Activated gamma-delta T cell treated with anti-CD3 and anti-CD28 coated beads, Interleukin-2, amount 50 U/mL, for 16 hours (primary cell): ENCODE results near the gene DLGAP1.

Experiments
- DNase-seq: peaks from one replicate; pipeline ENCODE4 v3.0.0-alpha.2; 2020; ENCODE audit warnings: low read depth

DLGAP1 gene

DNA sequence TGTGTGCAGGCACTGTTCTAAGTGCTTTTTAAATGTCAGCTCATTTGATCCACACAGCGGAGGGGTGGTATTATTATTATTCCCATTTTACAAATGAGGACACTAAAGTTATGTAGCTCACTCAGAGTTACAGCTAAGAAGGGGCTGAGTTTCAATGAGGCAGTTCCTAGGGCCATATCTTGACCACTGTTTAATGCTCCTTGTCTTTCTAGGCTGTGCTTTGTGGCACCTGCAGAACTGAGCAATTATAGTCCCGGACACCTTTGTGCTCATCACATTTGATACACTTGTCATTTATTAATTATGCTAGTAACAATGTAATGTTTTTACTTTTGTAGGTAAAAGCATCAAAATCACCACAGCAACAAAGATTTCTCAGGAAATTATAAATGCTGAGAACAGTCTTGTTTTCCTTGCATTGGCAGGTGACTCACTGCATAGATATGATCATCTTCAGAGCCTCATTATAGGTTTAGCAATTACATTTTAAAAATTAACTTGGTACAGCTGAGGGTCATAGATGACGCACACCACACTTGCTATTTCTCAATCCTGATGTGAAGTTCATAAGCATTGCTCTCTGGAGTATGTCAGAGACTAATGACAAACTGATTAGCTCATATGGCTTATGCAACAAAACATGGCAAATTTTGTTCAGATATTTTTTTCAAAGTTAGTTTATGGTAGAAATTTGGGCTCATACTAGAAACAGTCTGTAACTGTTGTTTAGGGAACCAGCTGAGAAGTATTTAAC lies 638.3 kb downstream of the DLGAP1 start:
- DNase-seq, result no peak

- no peak for DNase-seq
These were observed 639.1 kb downstream of the DLGAP1 start for GRCh38 chr18:3815991-3816390.

- no peak for DNase-seq
These were observed 640.3 kb downstream of the DLGAP1 start for GRCh38 chr18:3814816-3815215.

GRCh38 chr18:3810296-3810695 lies 644.8 kb downstream of the DLGAP1 start:
- no peak for DNase-seq

- DNase-seq, result no peak
These were observed 645.9 kb downstream of the DLGAP1 start for GRCh38 chr18:3808985-3809780.

DNA sequence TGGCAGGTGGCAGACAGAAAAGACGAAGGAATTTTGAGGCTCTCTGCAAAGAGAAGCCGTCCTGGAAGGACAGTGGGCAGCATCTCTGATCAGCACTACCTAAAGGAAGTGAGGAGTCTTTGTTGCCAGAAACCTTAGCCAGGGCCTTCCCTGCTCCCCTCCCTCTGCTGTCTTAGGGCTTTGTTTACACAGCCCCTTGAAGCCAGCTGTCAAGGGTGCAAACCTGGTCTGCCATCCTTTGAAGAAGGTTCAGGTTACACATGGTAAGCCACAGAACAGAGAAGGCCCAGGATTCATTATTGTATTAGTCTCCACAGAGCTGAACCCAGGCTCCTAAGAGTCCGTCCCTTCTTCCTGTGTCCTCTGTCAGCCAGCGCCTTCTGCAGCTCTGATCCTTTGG lies 648.5 kb downstream of the DLGAP1 start:
- DNase-seq, result no peak

- DNase-seq, result no peak
These were observed 650.8 kb downstream of the DLGAP1 start for GRCh38 chr18:3804336-3804735.

DNA sequence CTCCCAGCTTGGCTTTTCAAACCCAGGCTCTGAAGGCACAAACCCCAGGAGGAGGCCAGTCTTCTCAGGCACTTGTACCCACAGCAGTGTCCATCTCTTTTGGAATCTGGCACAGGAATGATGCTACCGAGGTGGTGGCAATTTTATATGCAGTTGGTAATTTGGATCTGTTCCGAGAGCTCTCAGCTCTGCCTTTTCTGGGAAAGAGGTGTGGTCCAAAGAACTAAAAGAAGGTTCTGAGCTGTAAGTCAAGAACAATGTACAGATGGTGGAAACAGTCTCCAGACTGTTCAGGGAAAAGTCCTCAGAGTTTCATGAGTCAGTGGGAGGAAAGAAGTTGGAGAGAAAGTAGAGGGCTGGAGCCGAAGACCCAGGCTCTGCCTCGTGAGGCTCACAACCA lies 651.8 kb downstream of the DLGAP1 start:
- no peak for DNase-seq

- DNase-seq, result no peak
These were observed 655.6 kb downstream of the DLGAP1 start for GRCh38 chr18:3799515-3799914.

DNA sequence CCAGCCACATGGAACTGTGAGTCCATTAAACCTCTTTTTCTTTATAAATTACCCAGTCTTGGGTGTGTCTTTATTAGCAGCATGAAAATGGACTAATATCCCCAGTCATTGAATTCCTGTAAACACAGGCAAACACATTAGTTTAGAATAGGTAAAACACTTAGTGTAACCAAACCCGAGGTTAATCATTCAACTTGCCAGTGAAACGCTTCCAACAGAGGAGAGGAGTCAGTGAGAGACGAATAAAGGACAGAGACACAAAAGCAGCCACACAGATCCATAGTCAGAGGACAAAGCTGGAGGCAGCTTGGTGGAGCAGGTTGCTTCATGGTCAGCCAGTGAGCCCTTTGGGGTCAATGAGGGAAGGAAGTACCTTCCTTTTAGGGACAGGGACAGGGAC lies 657.1 kb downstream of the DLGAP1 start:
- no peak for DNase-seq

- DNase-seq, result no peak
These were observed 658.7 kb downstream of the DLGAP1 start for GRCh38 chr18:3796434-3796833.

DNA sequence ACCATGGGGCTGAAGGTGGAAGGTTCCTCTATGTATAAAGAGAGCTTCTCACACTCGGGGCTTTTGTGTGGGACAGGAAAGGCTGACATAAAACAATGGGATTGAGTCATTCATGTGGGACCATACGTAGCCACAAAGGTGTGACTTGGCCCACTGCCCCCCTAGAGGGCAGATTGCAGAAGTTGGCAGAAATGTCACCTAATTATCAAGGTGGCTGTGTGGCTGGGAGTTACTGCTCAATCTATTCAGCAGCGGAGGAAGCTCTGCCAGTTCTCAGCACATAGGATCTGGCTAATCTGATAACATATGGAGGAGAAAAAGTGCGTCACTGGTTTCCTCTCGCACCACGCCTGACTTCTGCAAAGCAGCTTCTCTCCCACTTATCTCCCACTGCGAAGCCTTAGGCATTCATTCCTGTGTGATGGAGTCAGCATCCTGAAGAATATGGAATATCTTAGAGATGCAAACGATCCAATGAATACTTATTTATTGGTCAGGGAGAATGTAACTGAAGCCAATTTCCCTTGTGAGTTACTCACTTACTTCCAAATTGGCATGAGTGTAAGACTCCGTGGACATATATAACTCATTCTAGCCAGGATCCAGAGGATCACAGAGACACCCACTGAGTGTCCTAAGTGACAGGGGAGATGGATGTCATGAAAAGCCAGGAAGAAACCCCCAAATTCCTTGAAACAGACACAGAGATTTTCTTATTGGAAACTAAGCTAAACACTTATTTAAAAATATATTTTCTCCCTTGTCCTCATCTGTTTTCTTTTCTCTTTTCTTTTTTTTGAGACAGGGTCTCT lies 660.4 kb downstream of the DLGAP1 start:
- no peak for DNase-seq

GRCh38 chr18:3793545-3793944 lies 661.6 kb downstream of the DLGAP1 start:
- no peak for DNase-seq

- DNase-seq, result no peak
These were observed 662.0 kb downstream of the DLGAP1 start for GRCh38 chr18:3793111-3793510.

DNA sequence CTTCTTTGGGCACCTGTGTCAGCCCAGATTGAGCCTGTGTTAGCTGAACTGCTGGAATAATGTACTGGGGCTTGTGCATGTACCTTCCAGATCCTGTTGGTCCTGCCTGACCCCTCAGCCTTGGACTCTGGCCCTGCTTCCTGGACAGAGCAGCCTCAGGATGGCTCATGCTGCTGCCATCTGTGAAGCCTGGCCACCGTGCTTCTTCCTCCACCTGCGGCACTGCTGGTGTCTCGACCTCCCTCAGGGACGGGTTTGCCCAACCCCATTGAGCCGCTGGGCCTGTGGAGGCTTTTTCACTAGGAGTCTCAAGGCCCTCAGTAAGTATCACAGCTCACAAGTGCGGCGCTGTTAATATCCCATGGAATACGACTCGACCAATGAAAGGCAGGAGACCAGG lies 662.4 kb downstream of the DLGAP1 start:
- no peak for DNase-seq

GRCh38 chr18:3791238-3791637 lies 663.9 kb downstream of the DLGAP1 start:
- DNase-seq, result no peak

GRCh38 chr18:3790703-3791102 lies 664.4 kb downstream of the DLGAP1 start:
- no peak for DNase-seq

GRCh38 chr18:3789525-3789924 lies 665.6 kb downstream of the DLGAP1 start:
- DNase-seq, result no peak

DNA sequence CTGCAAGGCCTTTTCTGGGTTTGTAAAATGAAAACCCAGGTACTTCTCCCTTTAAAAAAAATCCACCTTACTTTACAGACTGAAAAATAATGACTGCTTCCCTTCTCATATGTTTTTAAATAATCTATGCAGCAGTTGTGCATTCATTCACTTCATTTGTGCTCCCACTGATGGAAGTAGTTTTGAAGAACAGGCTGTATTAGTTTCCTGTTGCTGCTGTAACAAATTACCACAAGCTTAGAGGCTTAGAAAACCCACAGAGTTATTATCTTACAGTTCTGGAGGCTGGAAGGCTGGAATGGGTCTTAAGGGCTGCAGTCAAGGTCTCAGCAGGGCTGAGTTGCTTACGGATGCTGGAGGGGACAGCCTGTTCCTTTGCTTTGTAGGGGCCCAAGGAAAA lies 670.2 kb downstream of the DLGAP1 start:
- no peak for DNase-seq

GRCh38 chr18:3782901-3783300 lies 672.2 kb downstream of the DLGAP1 start:
- no peak for DNase-seq

DNA sequence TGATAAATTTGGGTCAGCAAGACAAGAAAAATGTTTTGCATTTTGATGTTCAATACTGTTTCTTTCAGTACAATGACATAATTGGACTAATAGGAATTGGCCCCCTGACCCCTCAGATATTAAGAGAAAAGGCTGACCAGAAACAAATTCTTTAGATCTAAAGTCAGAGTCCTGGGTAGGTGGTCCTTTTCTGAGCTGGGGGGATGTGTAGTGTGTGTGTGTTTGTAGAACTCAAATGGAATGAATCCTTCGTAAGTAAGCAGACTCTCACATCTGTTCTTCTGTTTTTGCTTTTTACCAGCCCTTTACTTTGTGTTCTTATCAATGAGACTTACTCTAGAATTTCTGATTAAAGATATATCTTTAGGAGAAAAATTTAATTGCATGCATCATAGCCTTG lies 677.4 kb downstream of the DLGAP1 start:
- no peak for DNase-seq

DNA sequence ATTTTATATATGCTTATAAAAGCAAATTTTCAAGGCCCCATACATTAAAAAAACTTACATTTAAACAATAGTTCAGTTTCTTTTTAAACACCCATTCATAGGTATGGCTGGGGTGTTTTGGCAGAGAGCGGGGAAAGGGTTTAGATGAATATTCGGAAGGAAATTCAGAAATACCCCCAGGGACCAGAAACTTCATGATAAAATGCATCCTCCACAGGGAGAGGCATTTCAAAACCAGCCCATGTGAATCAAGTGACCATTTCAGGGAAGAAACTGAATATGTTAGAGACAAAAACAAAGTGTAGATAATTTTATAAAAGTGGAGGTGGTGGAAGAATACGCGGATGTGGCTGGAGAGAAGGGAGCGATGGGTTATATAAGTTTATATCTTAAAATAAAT lies 678.0 kb downstream of the DLGAP1 start:
- DNase-seq, result no peak

GRCh38 chr18:3775996-3776395 lies 679.1 kb downstream of the DLGAP1 start:
- no peak for DNase-seq
